ENCODE results near the gene RWDD2A.
"Not testable (repeated sequence)": the region's sequence is repeated elsewhere in the genome, so short reads cannot be mapped to it uniquely, and the experiment has no call there.

RWDD2A gene

GRCh38 chr6:83176246-83176645, 16.9 kb upstream of the RWDD2A start:
- 96 to 97% methylated on average over 4 of the region's 4 CpGs for WGBS, 2 experiments (ENCODE audit: insufficient coverage in 2 of 2)
- Histone ChIP-seq H3K4me3 (ENCODE audit: extremely low read depth, insufficient read depth, low read length, poor library complexity, severe bottlenecking) (no peak overlapping the region), H3K27ac (ENCODE audit: low read depth, low read length, severe bottlenecking) (no peak overlapping the region), H3K9me3 (ENCODE audit: control insufficient read depth, low read length) (no peaks in the 10 kb centered on the region), H3K36me3 (ENCODE audit: control insufficient read depth, insufficient read depth, low read length) (peaks cover 91% of the 10 kb centered on the region), H3K4me1 (ENCODE audit: control insufficient read depth, insufficient read depth, low read length, poor library complexity, severe bottlenecking) (no peaks in the 10 kb centered on the region)

- Histone ChIP-seq H3K9me3 (ENCODE audit: control insufficient read depth, low read length) (no peaks in the 10 kb centered on the region), H3K36me3 (ENCODE audit: control insufficient read depth, insufficient read depth, low read length) (peaks cover 83% of the 10 kb centered on the region), H3K4me1 (ENCODE audit: control insufficient read depth, insufficient read depth, low read length, poor library complexity, severe bottlenecking) (peaks cover 14% of the 10 kb centered on the region), H3K27ac (ENCODE audit: low read depth, low read length, severe bottlenecking) (no peak overlapping the region), H3K4me3 (ENCODE audit: extremely low read depth, insufficient read depth, low read length, poor library complexity, severe bottlenecking) (no peak overlapping the region)
Measured at GRCh38 chr6:83180426-83180950, 12.7 kb upstream of the RWDD2A start.

- Histone ChIP-seq H3K9me3 (ENCODE audit: control insufficient read depth, low read length) (no peaks in the 10 kb centered on the region), H3K4me3 (ENCODE audit: extremely low read depth, insufficient read depth, low read length, poor library complexity, severe bottlenecking) (no peak overlapping the region), H3K4me1 (ENCODE audit: control insufficient read depth, insufficient read depth, low read length, poor library complexity, severe bottlenecking) (peaks cover 14% of the 10 kb centered on the region), H3K36me3 (ENCODE audit: control insufficient read depth, insufficient read depth, low read length) (peaks cover 82% of the 10 kb centered on the region), H3K27ac (ENCODE audit: low read depth, low read length, severe bottlenecking) (no peak overlapping the region)
- no CpG with 5 or more reads among the region's 1 CpG for WGBS, 2 experiments (ENCODE audit: insufficient coverage in 2 of 2)
Measured at GRCh38 chr6:83182114-83182513, 11.0 kb upstream of the RWDD2A start.

DNA sequence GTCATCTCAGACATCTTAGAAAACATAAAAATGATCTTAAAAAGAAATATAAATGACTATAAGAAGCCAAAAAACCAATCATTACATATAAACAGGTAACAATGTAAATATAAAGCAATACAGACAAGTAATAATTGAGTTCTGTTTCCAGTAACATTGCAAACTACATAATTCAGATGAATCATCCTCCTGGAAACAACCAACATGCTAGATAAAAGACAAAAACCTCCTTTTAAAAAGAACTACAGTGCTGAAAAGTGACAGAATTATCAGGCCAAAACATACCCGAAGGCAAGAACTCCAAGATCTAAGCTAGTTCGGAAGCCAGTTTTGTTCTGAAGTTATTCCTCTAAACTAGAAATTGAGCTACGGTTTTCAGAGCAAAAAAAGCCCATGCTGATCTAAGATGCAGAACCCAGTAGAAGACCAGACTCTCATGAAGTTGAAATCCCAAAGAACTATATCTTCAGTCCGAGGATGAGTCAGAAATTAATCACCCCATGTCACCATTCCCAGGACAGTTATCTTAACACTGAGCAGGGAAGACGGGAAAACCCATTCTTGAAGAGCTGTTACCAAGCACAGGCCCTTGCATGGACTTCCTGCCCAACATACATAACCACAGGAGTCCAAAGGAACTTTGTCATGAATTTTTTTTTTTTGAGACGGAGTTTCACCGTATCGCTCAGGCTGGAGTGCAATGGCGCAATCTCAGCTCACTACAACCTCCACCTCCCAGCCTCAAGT, 9.9 kb upstream of the RWDD2A start:
- peaks cover 82% of the 10 kb centered on the region for H3K36me3 ChIP-seq (ENCODE audit: control insufficient read depth, insufficient read depth, low read length)
- no peaks in the 10 kb centered on the region for H3K9me3 ChIP-seq (ENCODE audit: control insufficient read depth, low read length)
- peaks cover 14% of the 10 kb centered on the region for H3K4me1 ChIP-seq (ENCODE audit: control insufficient read depth, insufficient read depth, low read length, poor library complexity, severe bottlenecking)
- no peak overlapping the region for H3K4me3 ChIP-seq (ENCODE audit: extremely low read depth, insufficient read depth, low read length, poor library complexity, severe bottlenecking)
- 78 to 92% methylated on average over 4 to 8 of the region's 9 CpGs for WGBS, 2 experiments (ENCODE audit: insufficient coverage in 2 of 2)
- peak overlapping the region; percentile 88 for H3K27ac ChIP-seq (ENCODE audit: low read depth, low read length, severe bottlenecking)

DNA sequence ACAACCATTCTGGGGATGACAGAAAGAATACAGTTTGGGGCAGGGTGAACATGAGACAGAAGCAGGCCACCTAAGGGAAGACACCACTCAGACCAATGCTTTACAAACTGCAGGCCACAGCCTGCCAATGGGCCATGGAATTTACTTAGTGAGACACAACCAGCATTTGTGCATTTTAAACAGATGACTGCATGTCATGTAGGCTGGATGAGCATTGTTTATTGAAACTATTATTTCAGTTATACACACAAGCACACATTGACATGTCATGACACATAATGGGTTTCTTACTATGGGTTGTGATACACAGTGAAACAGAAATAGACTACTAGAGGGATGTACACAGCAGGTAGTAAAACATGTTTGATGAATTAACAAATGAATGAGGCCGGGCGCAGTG, 8.1 kb upstream of the RWDD2A start:
- H3K36me3 ChIP-seq (ENCODE audit: control insufficient read depth, insufficient read depth, low read length) = peaks cover 86% of the 10 kb centered on the region
- no peak overlapping the region for H3K4me3 ChIP-seq (ENCODE audit: extremely low read depth, insufficient read depth, low read length, poor library complexity, severe bottlenecking)
- 94% methylated on average over 2 of the region's 2 CpGs; no CpG with 5 or more reads in 1 of the 2 experiments for WGBS, 2 experiments (ENCODE audit: insufficient coverage in 2 of 2)
- no peaks in the 10 kb centered on the region for H3K9me3 ChIP-seq (ENCODE audit: control insufficient read depth, low read length)
- no peak overlapping the region for H3K27ac ChIP-seq (ENCODE audit: low read depth, low read length, severe bottlenecking)
- peaks cover 14% of the 10 kb centered on the region for H3K4me1 ChIP-seq (ENCODE audit: control insufficient read depth, insufficient read depth, low read length, poor library complexity, severe bottlenecking)

GRCh38 chr6:83188501-83188900, 4.7 kb upstream of the RWDD2A start:
- WGBS, 2 experiments (ENCODE audit: insufficient coverage in 2 of 2) = 84 to 85% methylated on average over 1 to 3 of the region's 3 CpGs

DNA sequence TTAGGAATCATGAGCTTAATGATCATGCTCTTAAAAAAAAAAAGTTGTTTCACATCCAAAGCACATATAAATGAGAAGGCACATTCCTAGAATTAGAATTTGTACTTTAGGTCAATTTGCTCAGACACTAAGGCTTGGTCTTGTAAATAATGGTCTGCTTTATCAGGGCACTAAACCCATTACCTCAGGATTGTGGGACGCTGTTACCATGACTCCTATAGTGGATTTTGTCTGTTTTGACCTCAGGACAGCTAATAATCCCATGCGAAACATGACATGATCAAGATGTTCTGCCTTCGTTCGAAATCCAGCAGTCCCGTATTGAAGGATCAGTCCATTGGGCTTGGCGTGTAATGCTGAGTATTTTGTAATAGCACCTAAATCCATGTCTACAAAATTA, 2.5 kb upstream of the RWDD2A start:
- Histone ChIP-seq H3K4me1 (ENCODE audit: control insufficient read depth, insufficient read depth, low read length, poor library complexity, severe bottlenecking) (peaks cover 8% of the 10 kb centered on the region), H3K36me3 (ENCODE audit: control insufficient read depth, insufficient read depth, low read length) (peaks cover 61% of the 10 kb centered on the region), H3K27ac (ENCODE audit: low read depth, low read length, severe bottlenecking) (no peak overlapping the region), H3K4me3 (ENCODE audit: extremely low read depth, insufficient read depth, low read length, poor library complexity, severe bottlenecking) (peak overlapping the region; percentile 19), H3K9me3 (ENCODE audit: control insufficient read depth, low read length) (no peaks in the 10 kb centered on the region)
- WGBS, 2 experiments (ENCODE audit: insufficient coverage in 2 of 2) = 96 to 100% methylated on average over 1 to 5 of the region's 6 CpGs

More at GRCh38 chr6:83188501-83188900, 4.7 kb upstream of the RWDD2A start:
- H3K4me1 ChIP-seq (ENCODE audit: control insufficient read depth, insufficient read depth, low read length, poor library complexity, severe bottlenecking) = peaks cover 14% of the 10 kb centered on the region
- peaks cover 72% of the 10 kb centered on the region for H3K36me3 ChIP-seq (ENCODE audit: control insufficient read depth, insufficient read depth, low read length)
- H3K27ac ChIP-seq (ENCODE audit: low read depth, low read length, severe bottlenecking) = no peak overlapping the region
- no peaks in the 10 kb centered on the region for H3K9me3 ChIP-seq (ENCODE audit: control insufficient read depth, low read length)
- no peak overlapping the region for H3K4me3 ChIP-seq (ENCODE audit: extremely low read depth, insufficient read depth, low read length, poor library complexity, severe bottlenecking)

- Histone ChIP-seq H3K4me3 (ENCODE audit: extremely low read depth, insufficient read depth, low read length, poor library complexity, severe bottlenecking) (peak overlapping the region; percentile 90), H3K36me3 (ENCODE audit: control insufficient read depth, insufficient read depth, low read length) (peaks cover 65% of the 10 kb centered on the region)
- not testable (repeated sequence) for H3K4me1 ChIP-seq (ENCODE audit: control insufficient read depth, insufficient read depth, low read length, poor library complexity, severe bottlenecking); H3K9me3 ChIP-seq (ENCODE audit: control insufficient read depth, low read length); H3K27ac ChIP-seq (ENCODE audit: low read depth, low read length, severe bottlenecking)
- WGBS, 2 experiments (ENCODE audit: insufficient coverage in 2 of 2) = 94 to 96% methylated on average over 8 to 15 of the region's 18 CpGs
Measured at GRCh38 chr6:83191974-83192373, 1.2 kb upstream of the RWDD2A start.

GRCh38 chr6:83192456-83192855, 701 bp upstream of the RWDD2A start:
- Histone ChIP-seq H3K4me3 (ENCODE audit: extremely low read depth, insufficient read depth, low read length, poor library complexity, severe bottlenecking) (peak overlapping the region; percentile 90), H3K4me1 (ENCODE audit: control insufficient read depth, insufficient read depth, low read length, poor library complexity, severe bottlenecking) (peaks cover 8% of the 10 kb centered on the region), H3K9me3 (ENCODE audit: control insufficient read depth, low read length) (no peaks in the 10 kb centered on the region), H3K36me3 (ENCODE audit: control insufficient read depth, insufficient read depth, low read length) (peaks cover 65% of the 10 kb centered on the region), H3K27ac (ENCODE audit: low read depth, low read length, severe bottlenecking) (peak overlapping the region; percentile 91)
- WGBS, 2 experiments (ENCODE audit: insufficient coverage in 2 of 2) = 0% methylated on average over 4 of the region's 4 CpGs

- peaks cover 8% of the 10 kb centered on the region for H3K4me1 ChIP-seq (ENCODE audit: control insufficient read depth, insufficient read depth, low read length, poor library complexity, severe bottlenecking)
- H3K4me3 ChIP-seq (ENCODE audit: extremely low read depth, insufficient read depth, low read length, poor library complexity, severe bottlenecking) = peak overlapping the region; percentile 90
- WGBS, 2 experiments (ENCODE audit: insufficient coverage in 2 of 2) = 3 to 4% methylated on average over 25 to 28 of the region's 44 CpGs
- H3K27ac ChIP-seq (ENCODE audit: low read depth, low read length, severe bottlenecking) = peak overlapping the region; percentile 91
- H3K36me3 ChIP-seq (ENCODE audit: control insufficient read depth, insufficient read depth, low read length) = peaks cover 55% of the 10 kb centered on the region
- H3K9me3 ChIP-seq (ENCODE audit: control insufficient read depth, low read length) = no peaks in the 10 kb centered on the region
Measured at GRCh38 chr6:83193747-83194566, 800 bp downstream of the RWDD2A start.
